ENCODE data around the gene SCN4B. TPM values are rescaled to one million over a fixed set of nuclear protein-coding genes. Genes with fewer than 3 reads are reported as not detected.

Gene SCN4B
- total RNA-seq, 1 donor from 2014 or later = 0.20 TPM

DNA sequence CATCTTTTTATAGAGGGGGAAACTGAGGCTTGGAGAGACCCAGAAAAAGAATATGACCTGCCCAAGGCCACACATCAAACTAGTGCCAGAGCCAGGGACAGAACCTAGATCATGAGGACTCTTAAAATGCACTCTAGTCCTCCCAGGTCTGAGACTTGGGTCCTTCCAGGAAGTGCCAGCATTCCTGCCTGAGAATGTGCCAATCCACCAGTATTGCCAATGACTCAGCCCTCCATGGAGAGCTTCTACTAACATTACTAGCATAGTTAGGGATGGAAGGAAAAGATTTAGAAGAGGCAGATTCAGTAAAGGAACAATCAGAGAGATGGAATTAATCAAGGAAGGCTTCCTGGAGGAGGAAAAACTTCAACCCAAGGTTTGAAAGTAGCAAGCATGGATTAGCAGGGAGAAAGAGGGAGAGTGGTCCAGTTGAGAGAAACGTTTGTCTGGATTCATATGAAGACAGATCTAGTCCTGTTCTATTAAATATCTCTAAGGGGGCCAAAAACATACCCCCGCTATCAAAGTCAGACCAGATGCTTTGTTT lies 45.8 kb downstream of the SCN4B start:
- DNase-seq (ENCODE audit: low spot score) = no peak
- ATAC-seq = no peak

- no peak for DNase-seq (ENCODE audit: low spot score)
- ATAC-seq = no peak
Measured at GRCh38 chr11:118105657-118106305, 46.8 kb downstream of the SCN4B start.

GRCh38 chr11:118104491-118104890 lies 48.1 kb downstream of the SCN4B start:
- DNase-seq (ENCODE audit: low spot score) (no peak), ATAC-seq (no peak)

DNA sequence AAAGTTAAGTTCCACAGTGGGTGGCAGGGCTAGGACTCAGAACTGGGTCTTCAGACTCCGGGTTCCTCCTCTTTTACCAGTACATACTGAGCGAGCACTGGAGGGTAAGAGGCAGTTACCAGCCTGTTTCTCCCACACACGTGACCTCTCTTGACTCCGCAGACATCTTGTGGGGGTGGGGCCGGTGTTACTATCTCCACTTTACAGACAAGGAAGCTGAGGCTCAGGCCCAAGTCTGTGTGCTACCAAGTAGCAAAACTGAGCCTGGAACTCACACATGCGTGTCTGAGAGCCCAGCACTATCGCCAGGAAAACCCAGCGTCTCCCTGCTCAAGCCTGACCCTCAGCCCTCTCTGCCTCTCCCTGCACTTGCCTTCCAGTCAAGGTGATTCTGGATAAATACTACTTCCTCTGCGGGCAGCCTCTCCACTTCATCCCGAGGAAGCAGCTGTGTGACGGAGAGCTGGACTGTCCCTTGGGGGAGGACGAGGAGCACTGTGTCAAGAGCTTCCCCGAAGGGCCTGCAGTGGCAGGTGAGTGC lies 49.8 kb downstream of the SCN4B start:
- DNase-seq (ENCODE audit: low spot score) (no peak), ATAC-seq (peak; percentile 46)

GRCh38 chr11:118100691-118101232 lies 51.9 kb downstream of the SCN4B start:
- DNase-seq (ENCODE audit: low spot score) (no peak), ATAC-seq (no peak)

DNA sequence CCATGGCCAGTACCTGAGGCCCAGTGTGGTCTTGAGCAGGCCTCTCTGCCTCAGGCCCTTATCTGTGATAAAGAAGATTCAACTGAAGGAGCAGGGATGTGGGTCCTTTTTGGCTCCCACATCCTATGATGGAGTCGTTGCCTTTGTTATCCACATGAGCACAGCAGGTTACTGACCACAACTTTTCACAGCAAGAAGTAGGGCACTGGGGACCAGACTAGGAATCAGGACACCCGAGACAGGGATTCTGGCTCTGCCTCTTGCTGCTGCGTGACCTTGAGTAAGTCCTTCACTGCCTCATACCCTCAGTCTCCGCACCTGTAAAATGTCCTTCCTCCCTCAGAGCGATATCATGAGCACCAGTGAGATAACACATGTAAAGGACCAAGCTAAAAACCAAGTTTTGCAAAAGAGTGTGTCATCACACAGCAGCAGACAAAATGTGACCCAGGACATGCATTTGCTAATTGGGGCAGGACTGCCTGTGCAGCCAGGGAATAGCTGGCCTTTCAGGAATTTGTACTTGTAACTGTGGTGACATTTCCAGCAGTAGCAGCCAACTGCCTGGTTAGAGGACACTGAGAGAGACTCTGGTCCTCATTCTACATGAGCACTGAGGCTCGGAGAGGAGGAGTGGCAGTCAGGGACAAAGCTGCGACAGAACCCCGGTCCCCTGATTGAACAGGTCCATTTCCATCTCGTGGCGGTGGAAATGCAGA lies 52.6 kb downstream of the SCN4B start:
- no peak for ATAC-seq
- DNase-seq (ENCODE audit: low spot score) = no peak

DNA sequence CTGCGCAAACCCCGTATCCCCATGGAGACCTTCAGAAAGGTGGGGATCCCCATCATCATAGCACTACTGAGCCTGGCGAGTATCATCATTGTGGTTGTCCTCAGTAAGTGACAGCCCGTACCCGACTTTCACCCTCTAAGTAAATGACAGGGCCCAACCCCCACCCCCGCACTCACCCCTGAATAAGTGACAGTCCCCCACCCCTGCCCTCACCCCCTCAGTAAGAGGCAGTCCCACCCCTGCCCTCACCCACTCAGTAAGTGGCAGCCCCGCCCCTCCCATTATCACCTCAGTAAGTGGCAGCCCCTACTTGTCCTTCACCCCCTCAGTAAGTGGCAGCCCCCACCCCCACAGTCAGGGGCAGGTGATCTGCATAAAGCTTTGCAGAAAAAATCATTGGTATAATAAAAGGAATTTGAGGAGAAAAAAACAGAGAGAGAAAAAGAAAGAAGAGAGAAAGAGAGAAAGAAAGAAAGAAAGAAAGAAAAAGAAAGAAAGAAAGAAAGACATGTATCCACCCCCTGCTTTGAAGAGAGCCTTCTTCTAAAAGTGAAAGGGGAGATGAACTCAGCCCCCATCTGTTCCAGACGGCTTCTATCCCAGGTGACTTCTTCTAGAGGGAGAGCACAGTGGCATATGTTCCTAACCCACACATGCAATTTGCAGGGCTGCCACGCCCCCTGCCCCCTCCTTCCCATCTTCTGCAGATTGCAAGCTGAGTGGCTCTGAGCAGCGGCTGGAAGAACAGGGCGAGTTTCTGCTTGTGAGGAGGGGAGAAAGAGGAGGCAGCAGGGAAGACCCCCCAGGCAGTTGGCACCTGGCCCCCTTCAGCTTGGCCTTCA lies 53.4 kb downstream of the SCN4B start:
- ATAC-seq (no peak), DNase-seq (ENCODE audit: low spot score) (no peak)

GRCh38 chr11:118095967-118096367 lies 56.7 kb downstream of the SCN4B start:
- peak; percentile 79 for ATAC-seq
- DNase-seq (ENCODE audit: low spot score) = no peak

DNA sequence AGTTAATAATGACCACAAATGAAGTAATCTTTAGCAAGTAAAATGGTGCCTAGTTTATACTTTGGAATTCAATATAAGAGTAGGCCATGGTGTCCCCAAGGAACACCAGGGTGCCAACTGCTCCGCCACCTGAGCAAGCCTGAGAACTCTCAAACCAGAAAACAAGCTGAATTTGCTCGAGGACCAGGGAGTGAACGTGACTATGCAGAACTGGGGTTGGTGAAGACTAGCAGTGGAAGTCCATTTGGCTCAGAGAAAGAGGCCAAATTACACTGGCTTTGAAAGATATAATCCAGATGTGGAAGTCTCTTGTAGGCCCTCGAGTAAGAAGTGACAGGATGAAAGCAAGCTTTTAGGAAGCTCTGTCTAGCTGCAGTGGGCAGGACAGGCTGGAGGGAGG lies 57.1 kb downstream of the SCN4B start:
- DNase-seq (ENCODE audit: low spot score) = no peak
- ATAC-seq = no peak

GRCh38 chr11:118092907-118093571 lies 59.6 kb downstream of the SCN4B start:
- ATAC-seq = peak; percentile 18
- DNase-seq (ENCODE audit: low spot score) = no peak

GRCh38 chr11:118091690-118092089 lies 60.9 kb downstream of the SCN4B start:
- DNase-seq (ENCODE audit: low spot score) (no peak), ATAC-seq (no peak)

DNA sequence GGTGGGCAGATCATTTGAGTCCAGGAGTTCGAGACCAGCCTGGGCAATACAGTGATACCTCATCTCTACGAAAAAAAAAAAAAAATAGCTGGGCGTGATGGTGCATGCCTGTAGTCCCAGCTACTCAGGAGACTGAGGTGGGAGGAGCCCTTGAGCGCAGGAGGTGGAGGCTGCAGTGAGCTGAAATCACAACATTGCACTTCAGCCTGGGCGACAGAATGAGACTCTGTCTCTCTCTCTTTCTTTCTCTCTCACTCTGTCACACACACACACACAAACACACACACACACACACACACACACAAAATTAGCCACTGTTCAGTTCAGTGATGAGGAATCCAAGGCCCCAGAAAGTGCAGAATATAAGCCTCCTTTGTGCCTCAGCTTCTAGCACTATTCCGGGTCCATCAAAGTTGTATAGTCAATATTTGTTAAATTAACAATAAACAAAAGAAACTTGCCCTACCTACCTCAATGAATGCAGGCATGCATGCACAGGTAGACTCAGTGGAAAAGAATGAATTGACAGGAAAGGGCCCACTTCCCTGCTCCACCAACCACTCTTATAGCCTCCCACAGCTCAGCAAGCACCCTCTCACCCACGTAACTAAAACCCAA lies 62.0 kb downstream of the SCN4B start:
- no peak for DNase-seq (ENCODE audit: low spot score)
- ATAC-seq = no peak

DNA sequence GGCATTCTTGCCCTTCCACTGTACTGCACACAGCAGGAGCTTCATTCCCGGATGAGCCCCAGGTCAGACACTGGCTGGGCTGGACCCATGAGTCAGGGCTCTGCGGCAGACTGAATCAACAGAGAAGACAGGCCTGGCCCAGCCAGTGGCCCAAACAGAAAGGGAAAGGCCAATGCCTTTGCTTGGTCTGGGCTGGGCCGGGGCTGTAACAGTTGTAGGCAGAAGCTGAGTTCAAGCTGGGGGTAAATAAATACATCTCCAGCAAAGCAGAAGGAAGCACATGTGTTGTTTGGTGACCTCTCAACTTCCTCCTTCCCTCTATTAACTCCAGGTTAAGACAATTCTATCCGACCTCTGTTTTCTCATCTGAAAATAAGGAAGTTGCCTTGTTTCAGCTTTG lies 64.1 kb downstream of the SCN4B start:
- ATAC-seq = peak; percentile 61
- DNase-seq (ENCODE audit: low spot score) = no peak

DNA sequence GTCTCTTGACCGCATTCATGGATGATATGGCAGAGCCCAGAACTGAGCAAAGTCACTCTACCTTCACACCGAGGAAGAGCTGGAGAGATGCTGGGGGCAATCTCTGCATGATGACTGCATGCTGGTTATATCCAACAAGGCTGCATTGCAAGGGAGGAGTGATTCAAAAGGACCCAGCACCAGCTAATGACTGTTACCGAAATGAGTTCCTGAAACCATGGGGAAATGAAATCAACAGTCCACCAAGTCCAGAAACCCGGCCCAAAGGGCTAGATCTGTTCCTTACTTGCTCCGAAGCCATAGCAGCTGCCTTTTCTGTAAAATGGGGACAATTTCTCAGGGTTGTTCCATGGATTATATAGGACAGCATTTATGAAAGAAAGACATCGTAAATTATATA lies 64.7 kb downstream of the SCN4B start:
- DNase-seq (ENCODE audit: low spot score) = no peak
- no peak for ATAC-seq

GRCh38 chr11:118086913-118087768 lies 65.5 kb downstream of the SCN4B start, which contains the start of gene SMIM35:
Gene SMIM35, minus strand, starts transcription at chr11:118086963. Its CDS starts 206 bp downstream, at chr11:118086757.
- ATAC-seq = no peak
- DNase-seq (ENCODE audit: low spot score) = no peak

DNA sequence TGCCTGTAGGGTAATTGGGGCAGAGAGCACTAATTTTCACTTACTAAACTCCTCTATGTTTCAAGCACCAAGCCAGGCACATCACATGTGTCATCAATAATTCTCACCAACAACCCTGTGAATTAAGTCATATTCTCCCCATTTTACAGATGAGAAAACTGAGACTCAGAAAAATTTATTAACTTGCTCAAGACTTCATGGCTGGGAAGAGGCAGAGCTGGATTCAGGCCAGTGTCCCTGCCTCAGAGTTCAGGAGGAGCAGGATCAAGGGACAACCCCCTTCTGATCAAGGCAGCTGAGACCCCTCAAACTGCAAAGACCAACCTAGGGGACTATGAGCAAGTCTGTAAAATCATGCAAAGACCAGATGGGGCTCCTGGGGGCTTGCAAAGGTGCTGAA lies 68.0 kb downstream of the SCN4B start:
- DNase-seq (ENCODE audit: low spot score) = no peak
- ATAC-seq = no peak

DNA sequence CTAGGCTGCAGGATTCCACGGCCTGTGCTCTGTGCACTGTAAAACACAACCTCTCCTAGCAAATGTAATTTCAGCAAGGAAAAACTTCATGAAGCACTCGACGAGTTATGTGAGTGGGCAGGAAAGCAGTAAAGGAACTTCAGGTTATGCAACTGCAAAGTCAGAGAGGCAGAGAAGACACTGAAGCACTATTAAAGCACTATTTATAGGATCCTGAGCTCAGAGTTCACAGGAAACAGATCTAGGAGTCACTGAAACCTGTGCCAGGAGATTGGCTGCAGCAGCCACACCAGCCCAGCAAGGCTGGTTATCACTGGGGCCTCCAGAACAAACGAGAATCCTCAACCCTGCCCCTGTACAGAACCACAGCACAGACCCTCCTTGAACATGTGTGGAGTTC lies 68.4 kb downstream of the SCN4B start:
- DNase-seq (ENCODE audit: low spot score) = no peak
- peak; percentile 41 for ATAC-seq

All from left lobe of liver (tissue), 2 donors.